SK-N-SH treated with all-trans-retinoic acid at 6 μM for 48 hours (cell line): ENCODE measurements around the gene ST6GALNAC6.

ENCODE experiments used
- CSDC2 ChIP-seq: fragments of 250-450 bp; sonication (Bioruptor Pico); IDR thresholded peaks from 2 replicates; pipeline ENCODE4 v1.5.0; 2020; ENCODE audit warnings: mild to moderate bottlenecking, moderate library complexity
- ESRRG ChIP-seq: fragments of 250-450 bp; sonication (Bioruptor Pico); IDR thresholded peaks from 2 replicates; pipeline ENCODE4 v1.6.1; 2021; ENCODE audit warnings: mild to moderate bottlenecking
- GLIS3 ChIP-seq: fragments of 250-450 bp; sonication (Bioruptor Pico); IDR thresholded peaks from 2 replicates; pipeline ENCODE4 v1.5.0; 2020; ENCODE audit warnings: mild to moderate bottlenecking, moderate library complexity
- TCF4 ChIP-seq: fragments of 250-450 bp; sonication (Bioruptor Pico); IDR thresholded peaks from 2 replicates; pipeline ENCODE4 v1.8.0; 2021; ENCODE audit warnings: mild to moderate bottlenecking, moderate library complexity, borderline replicate concordance
- ZNF565 ChIP-seq: fragments of 450-650 bp; formaldehyde crosslinking; conservative IDR thresholded peaks from 2 replicates; pipeline ENCODE4 v1.5.0; 2020; ENCODE audit warnings: low read depth, mild to moderate bottlenecking, moderate library complexity
- ZNF8 ChIP-seq: fragments of 450-650 bp; formaldehyde crosslinking; IDR thresholded peaks from 2 replicates; pipeline ENCODE4 v1.5.0; 2020; ENCODE audit warnings: mild to moderate bottlenecking, moderate library complexity
- TF ChIP-seq, protein P1 (sequence below): fragments of 250-450 bp; sonication (Bioruptor Pico); IDR thresholded peaks from 2 replicates; pipeline ENCODE4 v1.8.0; 2020; ENCODE audit warnings: mild to moderate bottlenecking, moderate library complexity, borderline replicate concordance
- TF ChIP-seq, protein P2 (sequence below): fragments of 250-450 bp; sonication (Bioruptor Pico); IDR thresholded peaks from 2 replicates; pipeline ENCODE4 v1.8.0; 2021; ENCODE audit warnings: low read depth, mild to moderate bottlenecking, moderate library complexity, borderline replicate concordance

DNA sequence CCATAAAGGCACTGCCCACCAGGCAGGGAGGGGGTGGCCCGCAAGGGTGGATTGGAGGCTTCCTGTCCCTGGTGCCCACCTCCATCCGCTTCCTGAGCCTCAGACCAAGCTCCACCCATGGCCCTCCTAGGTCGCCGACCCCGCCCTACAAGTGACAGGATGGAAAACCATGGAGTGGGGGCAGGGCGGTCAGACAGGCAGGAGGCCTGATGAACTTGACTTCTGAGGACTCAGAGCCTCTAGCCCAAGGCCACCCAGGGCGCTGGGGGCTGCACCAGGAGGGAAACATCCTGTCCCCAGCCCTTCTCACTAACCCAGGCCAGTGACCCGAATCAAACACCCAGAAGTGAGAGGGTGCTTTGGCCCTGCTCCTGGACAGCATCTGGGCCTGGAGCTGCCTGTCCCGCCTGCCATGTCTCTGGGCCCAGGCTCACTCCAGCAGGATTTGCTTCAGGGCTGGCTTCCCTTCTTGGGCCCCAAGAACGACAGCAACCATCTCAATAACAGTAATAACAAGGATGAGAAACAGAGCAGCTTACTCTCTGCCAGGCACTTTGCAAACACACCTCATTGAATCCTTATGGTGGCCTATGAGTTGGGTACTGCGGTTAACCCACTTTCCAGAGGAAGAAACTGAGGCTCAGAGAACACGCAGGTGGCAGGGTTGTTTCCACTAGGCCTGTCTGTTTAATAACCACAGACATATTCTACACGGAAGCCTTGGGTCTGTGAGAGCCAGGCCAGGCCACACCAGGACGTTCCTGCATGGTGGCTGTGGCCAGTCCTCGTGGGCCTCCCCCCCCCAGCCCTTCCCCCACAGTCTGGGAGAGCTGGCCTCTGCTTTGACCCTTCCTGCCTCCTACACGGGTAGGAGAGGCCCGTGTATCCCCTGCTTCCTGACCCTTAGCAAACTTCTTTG, 4.4 kb upstream of the ST6GALNAC6 start:
- no peak for TF ChIP-seq ESRRG
- TF ChIP-seq ZNF8 (CRISPR knock-in tag), result no peak
- TF ChIP-seq GLIS3, result no peak
- no peak for TF ChIP-seq ZNF565 (CRISPR knock-in tag)
- TF ChIP-seq, protein P1, sequence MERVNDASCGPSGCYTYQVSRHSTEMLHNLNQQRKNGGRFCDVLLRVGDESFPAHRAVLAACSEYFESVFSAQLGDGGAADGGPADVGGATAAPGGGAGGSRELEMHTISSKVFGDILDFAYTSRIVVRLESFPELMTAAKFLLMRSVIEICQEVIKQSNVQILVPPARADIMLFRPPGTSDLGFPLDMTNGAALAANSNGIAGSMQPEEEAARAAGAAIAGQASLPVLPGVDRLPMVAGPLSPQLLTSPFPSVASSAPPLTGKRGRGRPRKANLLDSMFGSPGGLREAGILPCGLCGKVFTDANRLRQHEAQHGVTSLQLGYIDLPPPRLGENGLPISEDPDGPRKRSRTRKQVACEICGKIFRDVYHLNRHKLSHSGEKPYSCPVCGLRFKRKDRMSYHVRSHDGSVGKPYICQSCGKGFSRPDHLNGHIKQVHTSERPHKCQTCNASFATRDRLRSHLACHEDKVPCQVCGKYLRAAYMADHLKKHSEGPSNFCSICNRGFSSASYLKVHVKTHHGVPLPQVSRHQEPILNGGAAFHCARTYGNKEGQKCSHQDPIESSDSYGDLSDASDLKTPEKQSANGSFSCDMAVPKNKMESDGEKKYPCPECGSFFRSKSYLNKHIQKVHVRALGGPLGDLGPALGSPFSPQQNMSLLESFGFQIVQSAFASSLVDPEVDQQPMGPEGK (CRISPR knock-in tag), result no peak
- TF ChIP-seq CSDC2, result no peak
- TF ChIP-seq TCF4 (CRISPR knock-in tag), result no peak
- TF ChIP-seq, protein P2, sequence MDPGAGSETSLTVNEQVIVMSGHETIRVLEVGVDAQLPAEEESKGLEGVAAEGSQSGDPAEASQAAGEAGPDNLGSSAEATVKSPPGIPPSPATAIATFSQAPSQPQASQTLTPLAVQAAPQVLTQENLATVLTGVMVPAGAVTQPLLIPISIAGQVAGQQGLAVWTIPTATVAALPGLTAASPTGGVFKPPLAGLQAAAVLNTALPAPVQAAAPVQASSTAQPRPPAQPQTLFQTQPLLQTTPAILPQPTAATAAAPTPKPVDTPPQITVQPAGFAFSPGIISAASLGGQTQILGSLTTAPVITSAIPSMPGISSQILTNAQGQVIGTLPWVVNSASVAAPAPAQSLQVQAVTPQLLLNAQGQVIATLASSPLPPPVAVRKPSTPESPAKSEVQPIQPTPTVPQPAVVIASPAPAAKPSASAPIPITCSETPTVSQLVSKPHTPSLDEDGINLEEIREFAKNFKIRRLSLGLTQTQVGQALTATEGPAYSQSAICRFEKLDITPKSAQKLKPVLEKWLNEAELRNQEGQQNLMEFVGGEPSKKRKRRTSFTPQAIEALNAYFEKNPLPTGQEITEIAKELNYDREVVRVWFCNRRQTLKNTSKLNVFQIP (CRISPR knock-in tag), result no peak
